HG02884 (cell line): ENCODE measurements around the gene ZBTB48.
"Not testable (repeated sequence)": the region's sequence is repeated elsewhere in the genome, so short reads cannot be mapped to it uniquely, and the experiment has no call there.

ENCODE experiments used
- ATAC-seq: cut with Tn5 transposase; IDR thresholded peaks from one replicate; pipeline ENCODE4 v1.9.1; 2021; ENCODE audit warnings: mild to moderate bottlenecking, moderate library complexity; ENCODE audit not compliant: unreplicated experiment

ZBTB48 gene

DNA sequence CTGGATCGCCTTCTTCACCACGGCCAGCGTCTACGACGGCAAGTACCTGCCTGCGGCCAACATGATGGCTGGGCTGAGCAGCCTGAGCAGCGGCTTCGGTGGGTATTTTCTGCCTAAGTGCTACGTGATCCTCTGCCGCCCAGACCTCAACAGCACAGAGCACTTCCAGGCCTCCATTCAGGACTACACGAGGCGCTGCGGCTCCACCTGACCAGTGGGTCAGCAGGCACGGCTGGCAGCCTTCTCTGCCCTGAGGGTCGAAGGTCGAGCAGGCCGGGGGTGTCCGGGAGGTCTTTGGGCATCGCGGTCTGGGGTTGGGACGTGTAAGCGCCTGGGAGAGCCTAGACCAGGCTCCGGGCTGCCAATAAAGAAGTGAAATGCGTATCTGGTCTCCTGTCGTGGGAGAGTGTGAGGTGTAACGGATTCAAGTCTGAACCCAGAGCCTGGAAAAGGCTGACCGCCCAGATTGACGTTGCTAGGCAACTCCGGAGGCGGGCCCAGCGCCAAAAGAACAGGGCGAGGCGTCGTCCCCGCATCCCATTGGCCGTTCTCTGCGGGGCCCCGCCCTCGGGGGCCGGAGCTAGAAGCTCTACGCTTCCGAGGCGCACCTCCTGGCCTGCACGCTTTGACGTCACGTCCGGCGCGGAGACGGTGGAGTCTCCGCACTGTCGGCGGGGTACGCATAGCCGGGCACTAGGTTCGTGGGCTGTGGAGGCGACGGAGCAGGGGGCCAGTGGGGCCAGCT is at the start of gene ZBTB48:
Gene ZBTB48 (plus strand): TSS at position 621 of the 745 bp plus-strand sequence. CDS start 616 bp downstream, outside the sequence.
- ATAC-seq = peak; percentile 92

DNA sequence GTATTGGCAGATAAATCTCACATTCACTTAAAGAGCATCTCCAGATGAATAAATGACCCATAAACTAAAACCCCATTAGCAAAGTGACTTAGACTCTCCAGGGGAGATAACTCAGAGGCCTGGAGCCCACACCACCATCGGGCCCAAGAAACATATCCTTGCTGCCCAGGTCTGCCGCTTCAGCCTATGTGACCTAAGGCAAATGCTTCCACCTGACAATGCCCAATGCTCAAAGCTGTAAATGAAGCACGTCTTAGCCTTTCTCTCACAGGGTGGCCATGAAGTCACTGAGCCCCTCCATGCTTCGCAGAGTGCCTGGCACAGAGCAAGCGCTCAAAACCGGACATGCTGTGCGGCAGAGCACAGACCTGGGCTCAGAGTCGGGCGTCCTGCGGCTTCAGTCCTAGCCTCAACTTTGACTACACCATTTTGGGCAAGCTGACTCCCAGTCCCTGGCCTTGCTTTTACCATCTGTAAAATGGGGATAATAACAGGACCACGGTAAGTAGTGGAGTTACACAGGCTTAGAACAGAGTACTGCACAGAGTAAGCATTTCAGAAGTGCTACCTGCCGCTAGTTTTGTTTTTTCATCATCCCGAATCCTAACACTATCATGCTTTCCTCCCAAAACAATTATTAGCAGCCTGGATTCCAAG is 49.2 kb upstream of the ZBTB48 start:
- no peak for ATAC-seq

DNA sequence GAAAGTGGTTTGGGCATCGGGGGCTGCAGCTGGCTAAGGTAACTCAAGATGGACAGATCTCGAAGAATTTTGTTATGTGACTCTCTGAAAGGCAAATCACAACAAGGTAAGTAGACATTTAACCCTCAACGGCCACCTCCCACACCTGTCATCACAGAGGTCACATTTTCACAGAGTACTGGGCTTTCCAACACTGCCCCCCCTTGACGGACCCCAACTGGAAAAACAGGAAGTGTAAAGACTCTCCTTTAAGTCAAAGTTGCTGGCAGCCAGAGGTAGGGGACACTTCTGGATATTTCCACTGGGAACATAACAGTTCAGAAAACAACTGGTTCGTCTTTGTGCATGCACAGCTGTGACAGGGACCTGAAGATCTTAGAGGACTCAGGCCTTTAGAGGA is 47.8 kb upstream of the ZBTB48 start:
- ATAC-seq = no peak

DNA sequence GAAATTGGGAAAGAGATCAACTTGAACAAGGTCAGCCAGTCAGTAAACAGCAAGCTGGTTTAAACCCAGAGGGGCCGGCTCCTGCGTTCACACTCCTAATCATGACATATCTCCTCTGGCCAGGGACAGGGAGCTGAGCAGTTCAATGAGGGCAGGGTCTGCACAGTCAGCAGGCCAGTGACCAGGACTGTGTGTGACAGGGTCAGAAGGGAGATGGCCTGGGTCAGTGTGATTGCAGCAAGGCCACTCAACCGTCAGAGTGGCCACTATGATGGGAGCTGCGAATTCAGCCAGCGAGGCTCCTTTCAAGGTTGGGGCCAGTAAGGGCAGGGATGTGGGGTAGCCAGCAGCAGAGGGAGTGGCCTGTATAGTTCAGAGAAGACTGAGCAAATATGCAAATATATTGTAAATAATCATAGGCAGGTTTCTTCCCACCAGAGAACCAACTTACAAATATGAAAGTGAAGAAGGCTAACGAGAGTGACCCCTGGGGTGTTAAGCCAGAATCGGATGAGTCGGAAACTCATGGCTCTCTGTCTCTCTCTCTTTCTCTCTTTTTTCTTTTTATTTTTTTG is 45.5 kb upstream of the ZBTB48 start:
- no peak for ATAC-seq

DNA sequence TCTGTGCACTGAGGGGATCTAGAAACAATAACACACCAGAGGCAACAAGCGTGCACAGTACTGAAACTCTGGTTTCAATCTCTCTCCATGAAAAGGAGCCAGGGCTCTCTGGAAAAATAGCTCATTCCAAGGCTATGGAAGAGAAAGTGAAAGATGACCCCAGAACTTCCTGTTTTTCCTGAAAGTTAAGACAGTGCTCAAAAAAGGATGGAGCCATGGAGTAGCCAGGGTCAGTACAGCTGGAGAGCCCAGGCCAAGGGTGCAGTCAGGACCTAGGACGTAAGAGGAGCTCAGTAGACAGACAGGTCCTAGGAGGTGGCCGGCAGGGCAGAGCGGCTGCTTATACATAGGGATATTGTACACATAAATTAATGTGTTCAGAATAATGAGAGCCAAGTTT is 44.6 kb upstream of the ZBTB48 start:
- no peak for ATAC-seq

DNA sequence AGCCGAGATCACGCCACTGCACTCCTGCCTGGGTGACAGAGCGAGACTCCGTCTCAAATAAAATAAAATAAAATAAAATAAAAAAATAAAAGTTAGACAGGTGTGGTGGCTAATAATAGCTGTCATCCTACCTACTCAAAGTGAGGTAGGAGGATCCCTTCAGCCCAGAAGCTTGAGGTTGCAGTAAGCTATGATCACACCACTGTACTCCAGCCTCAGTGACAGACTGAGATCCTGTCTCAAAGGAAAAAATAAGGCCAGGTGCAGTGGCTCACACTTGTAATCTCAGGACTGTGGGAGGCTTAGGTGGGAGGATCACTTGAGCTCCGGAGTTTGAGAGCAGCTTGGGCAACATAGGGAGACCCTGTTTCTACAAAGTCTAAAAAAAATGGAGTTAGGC is 43.5 kb upstream of the ZBTB48 start:
- no peak for ATAC-seq

DNA sequence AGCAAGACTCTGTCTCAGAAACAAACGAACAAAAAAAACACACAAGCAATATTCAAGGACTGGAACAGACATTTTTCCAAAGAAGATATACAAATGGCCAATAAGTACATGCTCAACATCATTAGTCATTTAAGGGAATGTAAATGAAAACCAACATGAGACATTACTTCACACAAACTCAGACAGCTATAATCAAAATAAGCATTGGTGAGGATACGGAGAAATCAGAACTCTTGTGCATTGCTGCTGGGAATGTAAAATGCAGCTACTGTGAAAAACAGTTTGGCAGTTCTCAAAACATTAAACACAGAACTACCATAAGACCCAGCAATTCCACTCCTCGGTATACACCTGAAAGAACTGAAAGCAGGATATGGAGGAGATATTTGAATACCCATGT is 40.8 kb upstream of the ZBTB48 start:
- ATAC-seq = no peak

DNA sequence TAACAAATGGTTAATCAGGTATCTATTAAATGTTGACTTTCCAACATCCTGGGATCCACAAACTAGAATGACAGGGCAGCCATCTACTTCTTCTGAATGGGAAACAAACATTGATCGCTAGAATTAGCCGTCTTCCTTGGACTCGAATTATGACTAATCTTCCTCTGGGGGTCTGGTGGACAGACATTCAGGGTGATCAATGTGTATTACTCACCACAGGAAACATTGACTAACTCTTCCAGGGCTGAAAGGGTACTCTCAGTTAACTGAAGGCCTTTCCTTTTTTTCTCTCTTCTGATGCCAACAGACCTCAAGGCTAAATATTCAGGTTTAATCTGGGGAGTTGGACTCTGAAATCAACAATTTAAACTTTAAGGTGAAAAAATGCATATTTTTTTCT is 35.0 kb upstream of the ZBTB48 start:
- no peak for ATAC-seq

DNA sequence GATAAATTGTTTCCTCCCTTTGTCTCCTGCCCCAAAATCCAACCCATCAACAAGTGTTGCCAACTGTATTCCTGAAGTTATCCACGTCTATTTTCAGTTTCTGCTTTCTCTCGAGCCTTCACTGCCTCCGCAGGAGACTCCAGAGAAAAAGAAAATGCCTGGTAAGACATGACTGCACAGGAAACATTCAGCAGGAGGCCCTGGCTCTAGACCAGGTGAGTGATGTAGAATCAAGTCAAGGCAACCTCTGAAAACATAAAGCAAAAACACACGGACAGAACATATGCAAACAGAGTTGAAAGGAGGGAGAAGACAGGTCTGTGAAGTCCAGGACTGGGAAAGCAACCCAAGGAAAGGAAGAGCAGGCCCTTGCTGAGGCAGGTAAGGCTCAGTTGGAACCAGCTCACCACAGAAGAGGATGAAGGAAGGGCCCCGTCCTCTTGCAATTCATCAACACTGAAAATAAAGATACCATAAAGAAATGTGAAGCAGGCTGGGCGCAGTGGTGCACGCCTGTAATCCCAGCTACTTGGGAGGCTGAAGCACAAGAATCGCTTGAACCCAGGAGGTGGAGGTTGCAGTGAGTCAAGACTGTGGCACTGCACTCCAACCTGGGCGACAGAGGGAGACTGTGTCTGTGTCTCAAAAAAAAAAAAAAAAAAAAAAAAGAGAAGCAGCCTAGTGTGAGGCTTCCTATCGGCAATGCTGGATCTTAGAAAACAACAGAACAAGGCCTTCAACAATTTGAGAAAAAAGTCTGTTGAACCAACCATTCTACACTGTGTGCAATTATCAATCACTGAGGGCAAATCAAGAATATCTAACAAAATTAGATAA is 34.3 kb upstream of the ZBTB48 start:
- ATAC-seq = no peak

DNA sequence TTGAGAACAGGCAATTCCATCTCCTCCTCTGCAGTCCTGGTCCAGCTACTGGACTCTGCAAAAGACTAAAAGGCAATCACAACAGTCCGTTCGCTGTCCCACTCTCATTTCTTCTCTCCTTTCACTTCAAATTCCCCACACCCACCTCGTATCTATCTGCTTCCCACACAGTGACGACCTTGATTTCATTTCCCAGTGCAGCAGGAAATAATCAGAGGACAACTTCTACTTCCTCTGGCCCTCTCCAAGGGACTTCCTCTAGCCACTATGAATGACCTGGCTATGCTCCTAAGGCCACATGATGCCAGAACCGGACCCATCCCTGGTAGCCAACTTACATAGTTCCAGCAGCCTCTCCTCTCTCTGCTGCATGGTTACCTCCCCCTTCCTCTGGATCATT is 33.5 kb upstream of the ZBTB48 start:
- ATAC-seq = no peak

DNA sequence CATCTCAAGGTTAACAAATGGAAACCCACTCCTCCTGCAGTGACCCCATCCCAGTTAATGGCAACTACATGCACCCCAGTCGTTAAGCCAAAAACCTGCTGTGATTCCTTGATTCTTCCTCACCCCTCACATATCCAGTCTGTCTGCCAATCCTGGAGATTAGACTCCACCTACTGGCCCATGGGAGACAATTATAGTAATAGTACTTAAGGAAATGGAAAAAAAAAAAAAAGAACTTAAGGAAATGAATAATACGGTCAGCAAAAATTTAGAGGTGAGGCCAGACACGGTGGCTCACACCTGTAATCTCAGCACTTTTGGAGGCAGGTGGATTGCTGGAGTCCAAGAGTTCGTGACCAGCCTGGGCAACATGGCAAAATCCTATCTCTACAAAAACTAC is 32.5 kb upstream of the ZBTB48 start:
- no peak for ATAC-seq

DNA sequence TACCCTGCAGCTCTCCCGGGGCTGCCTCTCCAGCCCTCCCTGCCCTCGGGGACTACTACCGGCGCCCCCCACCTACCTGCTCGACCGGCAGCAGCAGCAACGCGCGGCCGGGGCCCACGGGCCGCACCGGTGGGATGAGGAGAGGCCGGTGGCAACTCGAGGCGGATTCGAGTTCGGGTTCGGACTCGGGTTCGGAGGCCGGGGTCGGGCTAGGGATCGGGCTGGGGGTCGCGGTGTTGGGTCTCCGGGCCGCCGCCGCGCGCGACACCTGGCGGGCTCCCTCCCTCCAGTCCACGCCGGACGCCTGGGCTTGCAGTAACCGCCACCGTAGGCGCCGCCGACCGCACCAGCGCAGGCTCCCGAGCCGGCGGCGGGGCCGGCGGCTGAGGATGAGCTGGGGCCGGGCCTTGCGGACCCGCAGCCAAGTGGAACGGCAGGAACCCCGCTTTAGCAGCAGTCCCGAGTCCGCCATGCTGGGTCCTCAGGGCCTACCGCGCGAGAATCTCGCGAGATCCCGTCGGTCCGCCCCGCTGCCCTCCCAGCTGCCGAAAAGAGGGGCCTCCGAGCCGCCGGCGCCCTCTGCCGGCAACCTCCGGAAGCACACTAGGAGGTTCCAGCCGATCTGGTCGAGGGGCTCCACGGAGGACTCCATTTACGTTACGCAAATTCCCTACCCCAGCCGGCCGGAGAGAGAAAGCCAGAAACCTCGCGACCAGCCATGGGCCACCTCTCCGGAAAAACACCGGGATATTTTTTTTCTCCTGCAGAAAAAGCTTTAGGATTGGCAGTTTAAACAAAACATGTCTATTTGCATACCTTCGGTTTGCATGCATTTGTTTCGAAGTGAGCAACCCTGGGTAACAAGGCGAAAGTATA is 25.5 kb upstream of the ZBTB48 start, which contains the start of gene NOL9:
Gene NOL9 (minus strand): TSS at position 483 of the 876 bp plus-strand sequence. CDS start 11 bp downstream, at position 472.
- peak; percentile 83 for ATAC-seq

DNA sequence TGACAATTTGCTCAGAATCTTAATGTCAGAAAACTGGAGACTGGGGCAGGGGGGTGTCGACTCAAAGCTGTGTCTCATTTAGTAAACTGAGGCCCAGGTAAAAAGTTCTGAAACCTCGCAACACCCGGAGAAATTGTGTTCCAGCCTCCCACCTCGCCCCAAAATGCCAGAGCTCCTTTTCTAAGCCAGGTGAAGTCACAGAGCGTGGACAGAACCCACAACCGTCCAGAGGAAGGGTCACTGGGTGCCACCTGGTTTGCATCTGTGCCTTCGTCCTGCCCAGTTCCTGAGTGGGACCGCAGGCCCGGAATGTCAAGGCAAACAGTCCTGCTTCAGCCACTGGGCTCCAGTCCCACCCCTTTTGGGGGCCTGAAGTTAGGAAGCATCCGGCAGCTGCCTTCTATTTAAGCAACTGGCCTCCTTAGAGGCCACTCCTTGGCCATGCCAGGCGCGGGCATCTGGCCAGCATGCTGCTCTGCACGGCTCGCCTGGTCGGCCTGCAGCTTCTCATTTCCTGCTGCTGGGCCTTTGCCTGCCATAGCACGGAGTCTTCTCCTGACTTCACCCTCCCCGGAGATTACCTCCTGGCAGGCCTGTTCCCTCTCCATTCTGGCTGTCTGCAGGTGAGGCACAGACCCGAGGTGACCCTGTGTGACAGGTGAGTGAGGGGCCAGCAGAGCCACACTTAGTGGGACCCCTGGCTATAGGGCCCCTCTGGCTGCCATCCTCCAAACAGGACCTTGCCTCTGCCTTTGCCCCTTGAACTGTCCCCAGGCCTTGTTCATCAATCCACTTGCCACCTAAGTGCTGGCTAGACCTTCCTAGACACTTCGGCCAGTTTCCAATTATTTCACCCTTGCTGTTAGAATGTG is 24.7 kb upstream of the ZBTB48 start, which contains the start of gene TAS1R1:
Gene TAS1R1 (plus strand): TSS at position 401 of the 872 bp plus-strand sequence. CDS start 67 bp downstream, at position 468.
- ATAC-seq = no peak

DNA sequence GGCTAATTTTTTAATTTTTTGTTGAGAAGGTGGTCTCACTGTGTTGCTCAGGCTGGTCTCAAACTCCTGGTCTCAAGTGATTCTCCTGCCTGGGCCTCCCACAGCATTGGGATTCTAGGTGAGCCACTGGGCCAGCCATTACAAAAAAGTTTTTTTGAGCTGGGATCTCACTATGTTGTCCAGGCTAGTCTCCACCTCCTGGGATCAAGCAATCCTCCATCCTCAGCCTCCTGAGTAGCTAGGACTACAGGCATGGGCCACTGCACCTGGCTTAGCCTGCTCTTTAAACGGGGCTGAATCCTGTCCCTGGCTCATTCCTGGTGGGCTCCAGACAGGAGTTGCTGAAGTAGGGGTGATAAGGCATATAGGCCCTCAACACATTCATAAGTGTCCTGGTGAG is 22.2 kb upstream of the ZBTB48 start:
- no peak for ATAC-seq

DNA sequence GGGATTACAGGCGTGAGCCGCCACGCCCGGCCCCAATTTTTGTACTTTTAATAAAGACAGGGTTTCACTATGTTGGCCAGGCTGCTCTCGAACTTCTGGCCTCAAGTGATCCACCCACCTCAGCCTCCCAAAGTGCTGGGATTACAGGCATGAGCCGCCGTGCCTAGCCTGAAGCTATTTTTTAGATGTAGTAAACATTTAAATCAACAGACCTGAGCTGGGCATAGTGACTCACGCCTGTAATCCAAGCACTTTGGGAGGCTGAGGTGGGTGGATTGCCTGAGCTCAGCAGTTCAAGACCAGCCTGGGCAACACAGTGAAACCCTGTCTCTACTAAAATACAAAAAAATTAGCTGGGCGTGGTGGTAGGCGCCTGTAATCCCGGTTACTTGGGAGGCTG is 20.6 kb upstream of the ZBTB48 start:
- not testable (repeated sequence) for ATAC-seq

DNA sequence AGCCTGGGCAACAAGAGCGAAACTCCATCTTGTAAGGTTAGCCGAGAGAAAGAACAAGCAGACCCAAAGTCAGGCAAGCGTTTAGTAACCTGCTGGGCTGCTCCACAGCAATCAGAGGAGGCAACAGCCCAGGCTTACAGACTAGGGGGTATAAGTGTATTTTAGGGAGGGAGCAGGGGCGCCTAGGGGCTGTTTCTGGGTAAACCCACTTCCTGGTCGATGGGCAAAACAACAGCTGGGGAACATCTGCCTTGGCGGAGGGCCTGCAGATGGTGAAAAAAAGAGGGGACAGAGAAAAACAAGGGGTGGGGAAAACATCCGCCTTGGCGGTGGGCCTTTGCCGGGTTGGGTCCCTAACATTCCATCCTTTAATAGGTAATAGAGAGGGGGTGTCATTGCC is 19.5 kb upstream of the ZBTB48 start:
- ATAC-seq = no peak

DNA sequence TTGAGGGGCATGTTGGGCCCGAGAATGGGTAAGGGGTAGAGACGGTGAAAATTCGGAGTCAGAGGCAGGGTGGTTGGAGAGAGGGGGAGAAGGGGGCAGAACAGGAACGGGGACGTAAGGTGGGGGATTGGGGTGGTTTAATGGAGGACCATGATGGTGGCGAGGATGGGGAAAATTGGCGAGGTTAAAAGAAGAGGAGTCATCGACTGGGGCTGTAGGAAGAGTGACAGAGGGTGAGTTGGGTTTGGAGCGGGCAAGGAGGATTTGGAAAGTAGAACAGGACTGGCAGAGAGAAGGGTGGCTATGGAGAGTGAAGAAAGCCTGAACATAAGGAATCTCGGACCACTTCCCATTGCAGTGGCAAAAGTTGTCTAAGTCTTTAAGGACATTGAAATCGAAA is 10.8 kb upstream of the ZBTB48 start:
- no peak for ATAC-seq

DNA sequence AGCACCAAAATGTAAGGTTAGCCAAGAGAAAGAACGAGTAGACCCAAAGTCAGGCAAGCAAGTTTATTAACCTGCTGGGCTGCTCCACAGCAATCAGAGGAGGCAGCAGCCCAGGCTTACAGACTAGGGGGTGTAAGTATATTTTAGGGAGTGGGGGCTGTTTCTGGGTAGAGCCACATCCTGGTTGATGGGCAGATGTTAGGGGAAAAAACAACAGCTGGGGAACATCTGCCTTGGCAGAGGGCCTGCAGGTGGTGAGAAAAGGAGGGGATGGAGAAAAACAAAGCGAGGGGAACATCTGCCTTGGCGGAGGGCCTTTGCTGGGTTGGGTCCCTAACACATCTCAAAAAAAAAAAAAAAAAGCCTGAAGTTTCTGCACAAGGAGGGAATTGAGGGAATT is 9.7 kb upstream of the ZBTB48 start:
- ATAC-seq = no peak

DNA sequence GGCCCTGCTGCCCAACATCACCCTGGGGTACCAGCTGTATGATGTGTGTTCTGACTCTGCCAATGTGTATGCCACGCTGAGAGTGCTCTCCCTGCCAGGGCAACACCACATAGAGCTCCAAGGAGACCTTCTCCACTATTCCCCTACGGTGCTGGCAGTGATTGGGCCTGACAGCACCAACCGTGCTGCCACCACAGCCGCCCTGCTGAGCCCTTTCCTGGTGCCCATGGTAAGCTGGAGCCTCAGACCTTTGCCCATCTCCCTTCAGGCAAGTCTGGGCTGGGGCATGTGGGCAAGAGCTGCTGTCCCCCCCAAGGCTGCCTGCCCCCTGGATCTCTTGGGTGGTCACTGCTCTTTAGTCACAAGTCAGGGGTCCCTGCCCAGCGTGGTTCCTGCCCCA is 8.8 kb upstream of the ZBTB48 start:
- ATAC-seq = no peak
